MM.1S (cell line): ENCODE data around the gene PLCB2.

Source experiments
- CTCF ChIP-seq: fragments of 300-600 bp; sonication (generic); IDR thresholded peaks from 2 replicates; pipeline ENCODE4 v1.5.1; 2016; ENCODE audit warnings: antibody characterized with exemption, low read length, mixed read lengths
- EZH2 ChIP-seq: fragments of 300-600 bp; sonication (generic); optimal IDR thresholded peaks from 2 replicates; pipeline ENCODE3; 2017; ENCODE audit warnings: low read depth, mild to moderate bottlenecking, antibody characterized with exemption, low read length, mixed read lengths
- EZH2phosphoT487 ChIP-seq: fragments of 300-600 bp; sonication (generic); IDR thresholded peaks from 2 replicates; pipeline ENCODE4 v1.6.1; 2018; ENCODE audit warnings: antibody characterized with exemption, low read length

- TF ChIP-seq EZH2: no peak
- TF ChIP-seq CTCF: no peak
- TF ChIP-seq EZH2phosphoT487: no peak
These were observed 3.3 kb upstream of the PLCB2 start for GRCh38 chr15:40310993-40311392.
